ENCODE measurements around the gene SNX14.
A peak's percentile ranks its signal among the peaks of the same experiment; 100 is the strongest.

Gene SNX14

GRCh38 chr6:85460154-85460920 is 133.3 kb downstream of the SNX14 start:
- TF ChIP-seq REST (IDR thresholded peaks at IDR 0.05; ENCODE audit: insufficient read depth in 1 of 2, low read depth in 2 of 2, low read length in 2 of 2) (peak in 1 of 2 experiments; percentile 60; a peak in 1 of 4 replicates), FOXP2 (optimal IDR thresholded peaks at IDR 0.05; ENCODE audit: borderline replicate concordance, extremely low read depth, extremely low read length, insufficient read depth) (no peak)

DNA sequence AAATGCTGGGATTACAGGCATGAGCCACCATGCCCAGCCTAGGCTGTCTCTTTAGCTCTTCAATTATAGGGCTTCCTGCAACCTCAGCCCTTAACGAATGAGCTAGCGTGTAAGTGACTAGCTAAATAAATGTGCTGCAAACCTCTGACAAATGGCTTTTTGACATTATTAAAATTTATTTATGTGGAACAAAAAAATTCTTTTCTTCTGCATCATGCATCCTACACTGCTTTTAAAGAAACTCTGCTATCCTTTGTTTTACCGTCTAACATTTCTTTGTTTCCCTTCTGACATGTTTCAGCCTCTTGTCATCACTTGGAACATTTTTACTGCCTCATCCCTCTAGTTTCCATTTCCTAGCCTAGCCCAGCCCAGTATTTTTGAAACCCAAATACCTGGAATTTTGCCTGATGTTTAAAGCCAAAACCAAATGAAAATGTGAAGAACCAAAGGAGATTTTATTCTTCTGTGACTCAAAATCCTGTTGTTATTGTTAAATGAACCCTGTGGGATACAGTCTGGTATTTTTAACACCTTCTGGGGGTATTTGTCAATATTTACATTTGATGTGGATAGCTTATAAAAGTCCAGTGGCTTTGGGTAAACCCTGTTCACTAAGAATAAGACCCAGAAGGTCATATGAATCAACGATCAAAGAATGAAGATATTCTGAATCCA is 134.3 kb downstream of the SNX14 start:
- TF ChIP-seq REST (IDR thresholded peaks at IDR 0.05; ENCODE audit: insufficient read depth in 1 of 2, low read depth in 2 of 2, low read length in 2 of 2) = no peak
- no peak for TF ChIP-seq TAF1 (IDR thresholded peaks at IDR 0.05; ENCODE audit: borderline replicate concordance, insufficient read depth, low read length)
- TF ChIP-seq POLR2AphosphoS5 (IDR thresholded peaks at IDR 0.05; ENCODE audit: low read depth, low read length) = no peak
- TF ChIP-seq FOXP2 (optimal IDR thresholded peaks at IDR 0.05; ENCODE audit: borderline replicate concordance, extremely low read depth, extremely low read length, insufficient read depth) = no peak
- no peak for TF ChIP-seq SIN3A (IDR thresholded peaks at IDR 0.05; ENCODE audit: borderline replicate concordance, insufficient read depth, low read length)

- TF ChIP-seq FOXP2 (optimal IDR thresholded peaks at IDR 0.05; ENCODE audit: borderline replicate concordance, extremely low read depth, extremely low read length, insufficient read depth) (no peak), SIN3A (IDR thresholded peaks at IDR 0.05; ENCODE audit: borderline replicate concordance, insufficient read depth, low read length) (no peak)
These were observed 134.9 kb downstream of the SNX14 start for GRCh38 chr6:85458782-85459181.

GRCh38 chr6:85458184-85458583 is 135.5 kb downstream of the SNX14 start:
- TF ChIP-seq FOXP2 (optimal IDR thresholded peaks at IDR 0.05; ENCODE audit: borderline replicate concordance, extremely low read depth, extremely low read length, insufficient read depth) (no peak), TAF1 (IDR thresholded peaks at IDR 0.05; ENCODE audit: borderline replicate concordance, insufficient read depth, low read length) (no peak)

DNA sequence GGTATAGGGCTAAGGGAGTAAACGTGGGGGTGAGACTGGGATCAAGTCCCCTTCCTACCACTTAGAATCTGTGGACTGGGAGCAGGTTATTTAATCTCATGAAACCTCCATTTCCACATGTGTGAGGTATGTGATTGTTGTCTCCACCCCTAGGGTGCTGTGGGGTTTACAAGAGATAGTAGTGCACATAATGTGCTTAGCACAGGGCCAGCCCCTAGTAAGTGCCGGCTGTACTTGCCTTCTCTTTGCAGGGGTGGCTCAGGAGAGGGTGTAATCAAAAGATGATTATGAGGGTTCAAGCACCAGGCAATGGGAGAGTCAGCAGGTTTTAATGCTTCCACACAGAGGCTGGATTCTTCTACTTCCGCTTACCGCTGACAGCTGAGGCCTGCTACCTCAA is 136.9 kb downstream of the SNX14 start:
- TF ChIP-seq FOXP2 (optimal IDR thresholded peaks at IDR 0.05; ENCODE audit: borderline replicate concordance, extremely low read depth, extremely low read length, insufficient read depth) (no peak), TAF1 (IDR thresholded peaks at IDR 0.05; ENCODE audit: borderline replicate concordance, insufficient read depth, low read length) (no peak)

Measured in PFSK-1 (cell line).